A204.1 (cell line): Measurements from ENCODE around the gene MIPOL1.
"Not testable (repeated sequence)": the region's sequence is repeated elsewhere in the genome, so short reads cannot be mapped to it uniquely, and the experiment has no call there.

Source experiments
- FAIRE-seq: peaks from 2 replicates; lab custom pipeline; 2012; peaks lifted over from hg19 to GRCh38; lab: Jason Lieb, UNC

MIPOL1 gene

GRCh38 chr14:37284760-37285159 lies 87.0 kb downstream of the MIPOL1 start:
- FAIRE-seq, result no peak

- FAIRE-seq, result no peak
Measured at GRCh38 chr14:37285220-37285619, 87.5 kb downstream of the MIPOL1 start.

- FAIRE-seq, result no peak
Measured at GRCh38 chr14:37289688-37290087, 92.0 kb downstream of the MIPOL1 start.

- FAIRE-seq, result not testable (repeated sequence)
Measured at GRCh38 chr14:37295262-37295661, 97.5 kb downstream of the MIPOL1 start.

GRCh38 chr14:37311252-37311651 lies 113.5 kb downstream of the MIPOL1 start:
- peak; percentile 69 for FAIRE-seq

- FAIRE-seq, result no peak
Measured at GRCh38 chr14:37318938-37319337, 121.2 kb downstream of the MIPOL1 start.

- FAIRE-seq, result no peak
Measured at GRCh38 chr14:37320106-37320505, 122.4 kb downstream of the MIPOL1 start.

GRCh38 chr14:37325332-37325731 lies 127.6 kb downstream of the MIPOL1 start:
- FAIRE-seq, result no peak

GRCh38 chr14:37326434-37326833 lies 128.7 kb downstream of the MIPOL1 start:
- no peak for FAIRE-seq

GRCh38 chr14:37327933-37328332 lies 130.2 kb downstream of the MIPOL1 start:
- FAIRE-seq, result not testable (repeated sequence)

GRCh38 chr14:37328673-37329072 lies 130.9 kb downstream of the MIPOL1 start:
- no peak for FAIRE-seq

- FAIRE-seq, result no peak
Measured at GRCh38 chr14:37329189-37330001, 131.7 kb downstream of the MIPOL1 start.

GRCh38 chr14:37330910-37331309 lies 133.2 kb downstream of the MIPOL1 start:
- no peak for FAIRE-seq

- FAIRE-seq, result no peak
Measured at GRCh38 chr14:37340353-37340752, 142.6 kb downstream of the MIPOL1 start.

GRCh38 chr14:37343307-37344094 lies 145.8 kb downstream of the MIPOL1 start:
- no peak for FAIRE-seq

GRCh38 chr14:37363661-37364060 lies 165.9 kb downstream of the MIPOL1 start:
- no peak for FAIRE-seq

GRCh38 chr14:37369425-37369824 lies 171.7 kb downstream of the MIPOL1 start:
- no peak for FAIRE-seq

GRCh38 chr14:37375566-37375965 lies 177.8 kb downstream of the MIPOL1 start:
- FAIRE-seq, result no peak

GRCh38 chr14:37376944-37377609 lies 179.3 kb downstream of the MIPOL1 start:
- FAIRE-seq, result no peak

- no peak for FAIRE-seq
Measured at GRCh38 chr14:37384870-37385596, 187.3 kb downstream of the MIPOL1 start.

- FAIRE-seq, result not testable (repeated sequence)
Measured at GRCh38 chr14:37397157-37397940, 199.6 kb downstream of the MIPOL1 start.

GRCh38 chr14:37397941-37398215 lies 200.1 kb downstream of the MIPOL1 start:
- FAIRE-seq, result no peak
